Inflammatory macrophage treated with lipopolysaccharide for 4 hours (primary cell): ENCODE data around the gene HSD11B1.
A peak's percentile ranks its signal among the peaks of the same experiment; 100 is the strongest.

Source experiments
- DNase-seq: peaks from one replicate; pipeline ENCODE4 v3.0.0-alpha.2; 2020

Gene HSD11B1

DNA sequence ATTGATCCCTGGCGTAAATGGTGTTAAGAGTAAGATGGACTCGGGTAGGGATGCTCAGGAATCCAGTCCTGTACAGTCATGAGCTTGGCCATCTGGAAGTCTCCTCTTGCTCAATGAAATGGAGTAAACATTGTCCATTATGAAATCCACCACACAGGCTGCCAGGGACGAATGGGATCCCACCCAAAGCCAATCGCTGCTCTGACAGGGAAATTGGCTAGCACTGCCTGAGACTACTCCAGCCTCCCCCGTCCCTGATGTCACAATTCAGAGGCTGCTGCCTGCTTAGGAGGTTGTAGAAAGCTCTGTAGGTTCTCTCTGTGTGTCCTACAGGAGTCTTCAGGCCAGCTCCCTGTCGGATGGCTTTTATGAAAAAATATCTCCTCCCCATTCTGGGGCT is at the start of gene HSD11B1:
HSD11B1 (plus strand) TSS at position 263 of the 400 bp plus-strand sequence; CDS start at position 360, 97 bp downstream.
- DNase-seq: peak; percentile 84

GRCh38 chr1:209655411-209656231 is 49.0 kb upstream of the HSD11B1 start:
- DNase-seq: no peak

DNA sequence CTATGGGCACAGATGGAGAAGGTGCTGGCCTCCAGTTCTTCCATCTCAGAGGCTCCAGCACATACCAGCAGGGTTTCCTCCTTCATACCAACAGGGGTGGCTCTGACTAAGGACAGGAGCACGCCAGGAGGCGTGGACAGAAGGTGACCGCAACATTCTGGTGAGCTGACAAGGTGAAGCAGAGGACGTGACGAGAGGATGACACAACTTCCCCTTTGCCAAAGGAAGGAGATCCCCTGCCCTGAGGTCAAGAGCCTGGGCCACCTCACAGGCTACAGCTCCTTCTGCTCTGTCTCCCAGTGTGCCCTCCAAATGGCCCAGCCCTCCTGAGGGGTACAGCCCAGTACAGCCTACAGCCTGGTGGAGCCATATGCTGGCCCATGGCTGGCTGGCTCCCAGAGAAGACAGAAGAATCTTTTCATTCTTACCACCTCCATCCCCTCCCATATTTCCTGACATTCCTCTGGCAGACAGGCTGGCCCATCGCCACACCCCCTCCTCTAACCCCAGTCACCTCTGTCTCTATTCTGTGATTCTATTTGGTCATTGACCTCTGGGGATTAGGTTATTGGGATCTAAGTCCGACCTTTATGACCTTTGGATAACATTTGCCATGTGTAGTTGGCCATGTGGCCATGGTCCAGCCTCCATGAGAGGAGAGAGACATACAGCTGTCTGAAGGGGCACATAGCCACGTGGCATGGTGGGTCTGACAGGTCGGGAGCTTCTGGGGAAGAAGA is 47.3 kb upstream of the HSD11B1 start:
- peak; percentile 88 for DNase-seq

- no peak for DNase-seq
These were observed 46.7 kb upstream of the HSD11B1 start for GRCh38 chr1:209657918-209658317.

DNA sequence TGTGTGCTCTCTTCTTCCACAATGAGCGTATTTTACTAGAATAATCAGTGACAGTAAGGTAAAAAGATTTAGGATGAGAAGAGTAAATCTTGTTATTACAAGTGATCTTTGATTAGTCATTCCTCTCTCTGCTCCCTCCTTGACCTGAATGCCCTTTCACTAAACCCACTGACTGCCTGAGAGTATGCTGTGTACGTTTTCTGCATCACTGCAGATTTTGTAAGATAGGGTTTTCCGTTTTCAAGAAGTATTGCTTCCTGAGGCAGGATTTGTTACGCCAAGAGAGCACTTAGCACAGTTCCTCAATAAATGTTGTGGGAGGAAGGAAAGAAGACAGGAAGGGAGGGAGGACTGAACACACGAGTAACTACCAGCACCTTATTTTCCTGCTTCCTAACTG is 44.7 kb upstream of the HSD11B1 start:
- peak; percentile 98 for DNase-seq

DNA sequence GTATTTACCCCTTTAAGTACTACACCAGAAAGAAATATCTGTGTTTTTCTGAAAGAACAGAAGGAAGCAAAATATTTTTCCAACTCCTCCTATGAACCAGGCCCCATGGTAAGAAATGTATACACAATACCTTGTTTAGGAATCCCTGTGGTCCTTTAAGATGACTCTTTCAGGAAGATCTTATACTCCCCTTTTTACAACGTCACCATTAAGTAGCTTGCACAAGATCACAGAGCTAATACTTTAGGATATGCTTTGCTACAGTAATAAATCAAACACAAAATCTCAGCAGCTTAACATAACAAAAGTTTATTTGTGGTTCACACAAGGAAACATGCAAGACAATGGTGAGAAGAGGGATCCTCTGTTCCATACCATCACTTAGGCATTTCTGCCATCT is 43.6 kb upstream of the HSD11B1 start:
- DNase-seq: no peak

- DNase-seq: no peak
These were observed 41.7 kb upstream of the HSD11B1 start for GRCh38 chr1:209662879-209663327.

GRCh38 chr1:209667103-209667502 is 37.5 kb upstream of the HSD11B1 start:
- DNase-seq: no peak

GRCh38 chr1:209667708-209668107 is 36.9 kb upstream of the HSD11B1 start:
- DNase-seq: peak; percentile 84

DNA sequence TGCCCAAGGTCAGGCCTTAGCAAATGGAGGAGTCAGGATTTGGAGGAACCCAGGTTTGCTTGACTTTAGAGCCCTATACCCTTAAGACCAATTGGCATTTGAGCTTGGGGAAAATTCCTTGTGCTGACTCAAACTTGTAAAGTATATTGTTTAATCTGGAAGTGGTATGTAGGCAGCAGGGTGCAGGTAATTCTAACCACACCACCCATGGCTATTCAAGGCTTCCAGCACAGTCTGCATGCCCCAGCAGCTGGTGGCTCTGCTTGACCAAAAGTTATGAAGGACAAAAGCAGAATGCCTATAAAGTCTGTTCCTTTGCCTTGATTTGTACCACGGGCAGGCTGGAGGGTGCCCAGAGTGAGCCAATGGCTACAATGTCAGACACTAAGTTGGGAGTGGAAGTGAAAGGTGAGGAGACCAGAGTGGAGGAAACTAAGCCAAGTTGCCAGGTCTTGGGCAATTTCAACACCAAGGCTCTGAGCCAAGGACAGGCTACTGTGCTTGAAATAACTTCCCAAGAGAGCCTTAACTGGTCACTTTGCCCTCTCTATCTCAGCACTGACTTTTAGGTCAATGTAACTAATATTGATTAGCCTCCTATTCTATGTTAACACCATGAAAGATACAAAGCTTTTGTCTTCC is 34.1 kb upstream of the HSD11B1 start:
- no peak for DNase-seq

- DNase-seq: peak; percentile 95
These were observed 31.7 kb upstream of the HSD11B1 start for GRCh38 chr1:209672705-209673630.

- DNase-seq: peak; percentile 90
These were observed 30.8 kb upstream of the HSD11B1 start for GRCh38 chr1:209673631-209674417.

DNA sequence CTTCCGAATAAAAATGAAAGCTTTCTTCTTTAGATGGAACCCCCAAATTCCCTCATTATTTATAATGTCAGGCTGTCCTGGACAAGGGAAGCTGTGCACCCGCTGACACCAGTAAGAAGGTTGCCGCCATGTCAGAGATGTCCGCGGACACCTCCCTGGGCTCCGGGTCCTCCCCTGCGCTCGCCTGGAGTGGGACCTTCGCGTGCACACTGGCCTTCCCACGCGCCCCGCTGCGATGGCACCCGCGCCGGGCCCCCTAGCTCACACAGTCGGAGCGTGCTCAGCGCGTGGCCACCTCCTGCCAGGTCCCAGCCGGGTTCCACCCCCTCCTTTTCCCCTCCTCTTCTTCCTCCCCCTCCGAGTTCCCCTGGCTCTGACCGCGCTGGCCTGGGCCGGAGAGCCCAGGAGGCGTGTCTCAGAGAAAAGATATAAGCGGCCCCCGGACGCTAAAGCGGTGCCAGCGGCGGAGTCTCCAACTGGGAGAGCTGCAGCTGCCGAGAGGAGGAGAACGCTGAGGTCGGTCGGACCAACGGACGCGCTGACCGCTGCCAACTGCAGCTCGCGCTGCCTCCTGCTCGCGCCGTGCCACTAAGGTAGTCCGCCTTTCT is 29.6 kb upstream of the HSD11B1 start, which contains the start of gene G0S2:
G0S2 (plus strand) TSS at position 456 of the 608 bp plus-strand sequence. CDS start 273 bp downstream, outside the sequence.
- DNase-seq: peak; percentile 73

GRCh38 chr1:209675565-209676154 is 29.0 kb upstream of the HSD11B1 start:
- DNase-seq: peak; percentile 40

GRCh38 chr1:209678981-209679539 is 25.6 kb upstream of the HSD11B1 start:
- DNase-seq: no peak

DNA sequence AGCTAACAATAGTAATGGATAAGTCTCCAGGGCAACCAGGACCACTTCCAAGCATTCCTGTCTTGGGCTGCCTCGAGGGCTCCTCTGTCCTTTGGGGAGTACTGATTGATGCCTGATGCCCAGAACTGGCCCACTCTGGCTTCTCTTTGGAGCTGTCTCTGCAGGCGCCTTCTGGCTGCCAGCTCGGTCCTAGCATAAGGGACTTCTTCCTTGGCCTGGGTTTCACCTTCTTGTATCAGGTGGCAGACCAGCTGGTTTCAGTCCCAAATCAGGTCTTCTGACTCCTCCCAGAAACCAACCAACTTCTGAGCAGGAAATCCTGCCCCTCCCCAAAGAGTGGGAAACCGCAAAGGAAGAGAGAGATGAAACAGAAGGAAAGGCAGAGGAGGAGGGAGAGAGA is 18.8 kb upstream of the HSD11B1 start:
- no peak for DNase-seq

GRCh38 chr1:209686322-209686721 is 18.3 kb upstream of the HSD11B1 start:
- no peak for DNase-seq

- DNase-seq: no peak
These were observed 15.9 kb upstream of the HSD11B1 start for GRCh38 chr1:209688746-209689234.

GRCh38 chr1:209689477-209689876 is 15.2 kb upstream of the HSD11B1 start:
- DNase-seq: no peak

- DNase-seq: peak; percentile 27
These were observed 13.4 kb upstream of the HSD11B1 start for GRCh38 chr1:209691237-209691636.
